Measurements from ENCODE around the gene REEP1.

Gene REEP1

DNA sequence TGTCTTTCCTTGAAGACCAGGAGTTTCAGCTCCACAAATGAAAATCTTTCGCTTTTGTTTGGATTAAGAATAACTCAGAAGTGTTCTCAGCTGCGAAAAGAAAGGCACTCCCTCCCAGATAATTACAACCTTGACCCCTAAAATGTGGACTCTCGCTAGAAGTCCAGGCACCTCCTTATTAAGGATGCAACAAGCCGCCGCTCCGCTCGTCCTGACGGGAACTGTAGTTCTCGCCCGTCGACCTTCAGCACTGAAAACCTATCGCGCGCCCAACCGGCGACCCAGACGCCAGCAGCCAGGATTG is 142.7 kb downstream of the REEP1 start (continued):
- TF ChIP-seq, protein P1, sequence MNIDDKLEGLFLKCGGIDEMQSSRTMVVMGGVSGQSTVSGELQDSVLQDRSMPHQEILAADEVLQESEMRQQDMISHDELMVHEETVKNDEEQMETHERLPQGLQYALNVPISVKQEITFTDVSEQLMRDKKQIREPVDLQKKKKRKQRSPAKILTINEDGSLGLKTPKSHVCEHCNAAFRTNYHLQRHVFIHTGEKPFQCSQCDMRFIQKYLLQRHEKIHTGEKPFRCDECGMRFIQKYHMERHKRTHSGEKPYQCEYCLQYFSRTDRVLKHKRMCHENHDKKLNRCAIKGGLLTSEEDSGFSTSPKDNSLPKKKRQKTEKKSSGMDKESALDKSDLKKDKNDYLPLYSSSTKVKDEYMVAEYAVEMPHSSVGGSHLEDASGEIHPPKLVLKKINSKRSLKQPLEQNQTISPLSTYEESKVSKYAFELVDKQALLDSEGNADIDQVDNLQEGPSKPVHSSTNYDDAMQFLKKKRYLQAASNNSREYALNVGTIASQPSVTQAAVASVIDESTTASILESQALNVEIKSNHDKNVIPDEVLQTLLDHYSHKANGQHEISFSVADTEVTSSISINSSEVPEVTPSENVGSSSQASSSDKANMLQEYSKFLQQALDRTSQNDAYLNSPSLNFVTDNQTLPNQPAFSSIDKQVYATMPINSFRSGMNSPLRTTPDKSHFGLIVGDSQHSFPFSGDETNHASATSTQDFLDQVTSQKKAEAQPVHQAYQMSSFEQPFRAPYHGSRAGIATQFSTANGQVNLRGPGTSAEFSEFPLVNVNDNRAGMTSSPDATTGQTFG (tag by site-specific recombination; IDR thresholded peaks at IDR 0.05; ENCODE audit: borderline replicate concordance) = no peak
- TF ChIP-seq ZNF132 (tag by site-specific recombination; IDR thresholded peaks at IDR 0.05; ENCODE audit: borderline replicate concordance) (no peak), ZNF16 (tag by site-specific recombination; IDR thresholded peaks at IDR 0.05; ENCODE audit: low read depth) (no peak)

DNA sequence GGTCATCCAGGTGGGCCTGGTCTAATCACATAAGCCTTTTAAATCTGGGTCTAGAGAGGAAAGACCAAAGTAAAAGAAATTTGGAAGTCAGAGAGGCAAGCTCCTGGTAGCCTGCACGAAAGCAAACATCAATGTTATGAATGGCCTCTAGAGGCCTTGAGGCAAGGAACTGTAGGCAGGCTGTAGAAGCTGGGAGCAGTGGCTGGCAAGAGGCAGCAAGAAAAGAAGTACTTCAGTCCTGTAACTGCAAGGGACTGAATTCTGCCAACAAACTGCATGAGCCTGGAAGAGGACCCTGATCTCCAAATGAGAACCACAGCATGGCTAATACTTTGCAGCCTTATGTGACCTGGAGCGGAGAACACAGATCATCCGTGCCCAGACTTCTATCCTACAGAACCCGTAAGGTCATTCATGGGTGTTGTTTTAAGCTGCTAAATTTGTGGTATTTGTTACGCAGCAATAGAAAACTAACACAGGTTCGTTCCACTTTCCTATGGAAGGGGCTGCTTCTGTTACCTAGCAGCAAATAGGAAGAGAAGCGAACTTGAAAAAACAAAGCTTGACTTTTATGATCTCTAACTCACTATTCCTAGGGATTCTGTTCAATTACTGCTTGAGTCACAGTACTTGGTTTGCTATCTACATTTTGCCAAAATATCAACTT is 143.4 kb downstream of the REEP1 start:
- Histone ChIP-seq H3K27ac (ENCODE audit: extremely low read depth, low read depth, low read length) (no peak overlapping the region), H3K36me3 (ENCODE audit: control insufficient read depth in 2 of 2, insufficient read depth in 1 of 2, low read length in 2 of 2) (peaks cover 3 to 15% of the 10 kb centered on the region in 2 experiments), H3K4me3 (ENCODE audit: low read depth, low read length) (peak overlapping the region; percentile 99), H3K4me1 (ENCODE audit: control insufficient read depth, insufficient read depth, low read length) (peaks cover 8% of the 10 kb centered on the region; the same call in 1 of the 2 replicates), H3K9me3 (ENCODE audit: control insufficient read depth, insufficient read depth, low read depth, low read length) (no peaks in the 10 kb centered on the region)
- ChIA-PET POLR2A (interaction anchor here (1.0 to 2.8 kb wide), 5 partner anchors 8 to 247 kb away, joined by 3 to 18 read pairs (median 5); partner anchors contain the start of gene KDM3A), CTCF (interaction anchor here (0.7 to 1.2 kb wide), 2 partner anchors 265 to 576 kb away, joined by 3 to 4 read pairs; no protein-coding TSS in a partner anchor)
- TF ChIP-seq SP3 (tag by site-specific recombination; IDR thresholded peaks at IDR 0.05) (no peak), ZNF223 (tag by site-specific recombination; IDR thresholded peaks at IDR 0.05) (no peak), ZNF501 (tag by site-specific recombination; IDR thresholded peaks at IDR 0.05) (no peak), ZNF133 (tag by site-specific recombination; IDR thresholded peaks at IDR 0.05) (no peak), ZNF433 (tag by site-specific recombination; IDR thresholded peaks at IDR 0.05; ENCODE audit: low read depth) (no peak), ZNF354C (tag by site-specific recombination; IDR thresholded peaks at IDR 0.05; ENCODE audit: borderline replicate concordance, low read depth) (no peak), ZFP69B (tag by site-specific recombination; IDR thresholded peaks at IDR 0.05) (no peak), GLI4 (tag by site-specific recombination; IDR thresholded peaks at IDR 0.05) (no peak), ZNF707 (tag by site-specific recombination; IDR thresholded peaks at IDR 0.05) (no peak), TCF7L2 (IDR thresholded peaks at IDR 0.05; ENCODE audit: borderline replicate concordance, low read depth, low read length) (no peak), ZNF292 (tag by site-specific recombination; IDR thresholded peaks at IDR 0.05; ENCODE audit: borderline replicate concordance, low read depth) (no peak), ZNF48 (tag by site-specific recombination; IDR thresholded peaks at IDR 0.05) (no peak), ZNF629 (tag by site-specific recombination; IDR thresholded peaks at IDR 0.05) (no peak), ZNF211 (tag by site-specific recombination; IDR thresholded peaks at IDR 0.05; ENCODE audit: low read depth) (no peak), ZNF76 (tag by site-specific recombination; IDR thresholded peaks at IDR 0.05; ENCODE audit: borderline replicate concordance, low read depth) (no peak)
- TF ChIP-seq, protein P2, sequence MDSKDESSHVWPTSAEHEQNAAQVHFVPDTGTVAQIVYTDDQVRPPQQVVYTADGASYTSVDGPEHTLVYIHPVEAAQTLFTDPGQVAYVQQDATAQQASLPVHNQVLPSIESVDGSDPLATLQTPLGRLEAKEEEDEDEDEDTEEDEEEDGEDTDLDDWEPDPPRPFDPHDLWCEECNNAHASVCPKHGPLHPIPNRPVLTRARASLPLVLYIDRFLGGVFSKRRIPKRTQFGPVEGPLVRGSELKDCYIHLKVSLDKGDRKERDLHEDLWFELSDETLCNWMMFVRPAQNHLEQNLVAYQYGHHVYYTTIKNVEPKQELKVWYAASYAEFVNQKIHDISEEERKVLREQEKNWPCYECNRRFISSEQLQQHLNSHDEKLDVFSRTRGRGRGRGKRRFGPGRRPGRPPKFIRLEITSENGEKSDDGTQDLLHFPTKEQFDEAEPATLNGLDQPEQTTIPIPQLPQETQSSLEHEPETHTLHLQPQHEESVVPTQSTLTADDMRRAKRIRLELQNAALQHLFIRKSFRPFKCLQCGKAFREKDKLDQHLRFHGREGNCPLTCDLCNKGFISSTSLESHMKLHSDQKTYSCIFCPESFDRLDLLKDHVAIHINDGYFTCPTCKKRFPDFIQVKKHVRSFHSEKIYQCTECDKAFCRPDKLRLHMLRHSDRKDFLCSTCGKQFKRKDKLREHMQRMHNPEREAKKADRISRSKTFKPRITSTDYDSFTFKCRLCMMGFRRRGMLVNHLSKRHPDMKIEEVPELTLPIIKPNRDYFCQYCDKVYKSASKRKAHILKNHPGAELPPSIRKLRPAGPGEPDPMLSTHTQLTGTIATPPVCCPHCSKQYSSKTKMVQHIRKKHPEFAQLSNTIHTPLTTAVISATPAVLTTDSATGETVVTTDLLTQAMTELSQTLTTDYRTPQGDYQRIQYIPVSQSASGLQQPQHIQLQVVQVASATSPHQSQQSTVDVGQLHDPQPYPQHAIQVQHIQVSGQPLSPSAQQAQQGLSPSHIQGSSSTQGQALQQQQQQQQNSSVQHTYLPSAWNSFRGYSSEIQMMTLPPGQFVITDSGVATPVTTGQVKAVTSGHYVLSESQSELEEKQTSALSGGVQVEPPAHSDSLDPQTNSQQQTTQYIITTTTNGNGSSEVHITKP (tag by site-specific recombination; IDR thresholded peaks at IDR 0.05) = no peak

Measured in HEK293 (cell line).